ENCODE data around the gene ATP2B2. TPM values are rescaled to one million over a fixed set of nuclear protein-coding genes. Genes with fewer than 3 reads are reported as not detected.

Gene ATP2B2
- total RNA-seq, 2 experiments from 2014 or later: 0.06 TPM; not detected in 1

GRCh38 chr3:10303785-10304184 lies 201.6 kb downstream of the ATP2B2 start:
- POLR2A ChIA-PET: interaction anchor here (0.6 kb wide), 1 partner anchor 205 kb away, joined by 3 read pairs; no protein-coding TSS in a partner anchor
- no TSS peak for BruUV-seq (replicated peaks)

GRCh38 chr3:10303105-10303504 lies 202.3 kb downstream of the ATP2B2 start:
- Histone ChIP-seq H3K36me3 (ENCODE audit: insufficient read depth, low read length) (peaks cover 96% of the 10 kb centered on the region), H2AFZ (ENCODE audit: low read length) (no peak overlapping the region), H3K4me3 (ENCODE audit: low read depth, low read length, poor library complexity, severe bottlenecking) (no peak overlapping the region), H4K20me1 (ENCODE audit: insufficient read depth, low read length) (no peaks in the 10 kb centered on the region; the same call in 1 of the 2 replicates), H3K9me3 (ENCODE audit: low read length) (no peaks in the 10 kb centered on the region), H3K79me2 (ENCODE audit: insufficient read depth, low read depth, low read length) (no peaks in the 10 kb centered on the region), H3K4me1 (ENCODE audit: insufficient read depth, low read length, poor library complexity, severe bottlenecking) (no peaks in the 10 kb centered on the region), H3K27ac (ENCODE audit: low read depth, low read length, poor library complexity, severe bottlenecking) (no peak overlapping the region), H3K4me2 (ENCODE audit: low read length) (no peak overlapping the region), H3K9me2 (ENCODE audit: insufficient read depth, low read length) (no peaks in the 10 kb centered on the region)
- DNase-seq (ENCODE audit: low spot score): no peak
- intact Hi-C loops (cut with micrococcal nuclease; ENCODE audit: unreplicated experiment): no loop called here
- TF ChIP-seq EZH2phosphoT487 (IDR thresholded peaks at IDR 0.05; ENCODE audit: borderline replicate concordance, low read depth, low read length) (no peak), CTCF (conservative IDR thresholded peaks at IDR 0.05; ENCODE audit: low read length) (no peak)
- POLR2A ChIA-PET: no interaction called here
- CTCF ChIA-PET (ENCODE audit: unreplicated experiment): no interaction called here
- no TSS peak for BruUV-seq (replicated peaks)

More at GRCh38 chr3:10303785-10304184, 201.6 kb downstream of the ATP2B2 start:
- Histone ChIP-seq H4K20me1 (ENCODE audit: insufficient read depth, low read length) (no peaks in the 10 kb centered on the region; the same call in 1 of the 2 replicates), H3K4me1 (ENCODE audit: insufficient read depth, low read length, poor library complexity, severe bottlenecking) (no peaks in the 10 kb centered on the region), H3K4me2 (ENCODE audit: low read length) (no peak overlapping the region), H3K9me2 (ENCODE audit: insufficient read depth, low read length) (no peaks in the 10 kb centered on the region), H3K9me3 (ENCODE audit: low read length) (no peaks in the 10 kb centered on the region), H3K4me3 (ENCODE audit: low read depth, low read length, poor library complexity, severe bottlenecking) (no peak overlapping the region), H2AFZ (ENCODE audit: low read length) (no peak overlapping the region), H3K79me2 (ENCODE audit: insufficient read depth, low read depth, low read length) (no peaks in the 10 kb centered on the region), H3K36me3 (ENCODE audit: insufficient read depth, low read length) (peaks cover 100% of the 10 kb centered on the region), H3K27ac (ENCODE audit: low read depth, low read length, poor library complexity, severe bottlenecking) (no peak overlapping the region)
- CTCF ChIA-PET (ENCODE audit: unreplicated experiment): no interaction called here
- intact Hi-C loops (cut with micrococcal nuclease; ENCODE audit: unreplicated experiment): no loop called here
- no peak for DNase-seq (ENCODE audit: low spot score)
- TF ChIP-seq CTCF (conservative IDR thresholded peaks at IDR 0.05; ENCODE audit: low read length) (no peak), EZH2phosphoT487 (IDR thresholded peaks at IDR 0.05; ENCODE audit: borderline replicate concordance, low read depth, low read length) (no peak)

- Histone ChIP-seq H3K9me3 (ENCODE audit: low read length) (no peaks in the 10 kb centered on the region), H4K20me1 (ENCODE audit: insufficient read depth, low read length) (no peaks in the 10 kb centered on the region; the same call in 1 of the 2 replicates), H3K36me3 (ENCODE audit: insufficient read depth, low read length) (peaks cover 77% of the 10 kb centered on the region), H2AFZ (ENCODE audit: low read length) (no peak overlapping the region), H3K9me2 (ENCODE audit: insufficient read depth, low read length) (no peaks in the 10 kb centered on the region), H3K4me2 (ENCODE audit: low read length) (no peak overlapping the region), H3K4me3 (ENCODE audit: low read depth, low read length, poor library complexity, severe bottlenecking) (no peak overlapping the region), H3K27ac (ENCODE audit: low read depth, low read length, poor library complexity, severe bottlenecking) (no peak overlapping the region), H3K79me2 (ENCODE audit: insufficient read depth, low read depth, low read length) (no peaks in the 10 kb centered on the region), H3K4me1 (ENCODE audit: insufficient read depth, low read length, poor library complexity, severe bottlenecking) (no peaks in the 10 kb centered on the region)
- ChIA-PET POLR2A (no interaction called here), CTCF (ENCODE audit: unreplicated experiment) (no interaction called here)
- no TSS peak for BruUV-seq (replicated peaks)
- intact Hi-C loops (cut with micrococcal nuclease; ENCODE audit: unreplicated experiment): no loop called here
- DNase-seq (ENCODE audit: low spot score): no peak
- TF ChIP-seq CTCF (conservative IDR thresholded peaks at IDR 0.05; ENCODE audit: low read length) (no peak), EZH2phosphoT487 (IDR thresholded peaks at IDR 0.05; ENCODE audit: borderline replicate concordance, low read depth, low read length) (no peak)
These were observed 205.3 kb downstream of the ATP2B2 start for GRCh38 chr3:10300087-10300486.
